Suppressor macrophage (primary cell): Measurements from ENCODE around the gene CARNS1.
A peak's percentile ranks its signal among the peaks of the same experiment; 100 is the strongest.

Source experiments
- DNase-seq, 4 experiments: peaks; one replicate each; pipeline ENCODE4 v3.0.0-alpha.2; 2020 to 2022
- total RNA-seq, 17 experiments: gene quantifications; one replicate each; lab custom pipeline; 2026; ENCODE audit warnings: mixed read lengths in 6 of 17, inconsistent platforms in 3 of 17; lab: John Stamatoyannopoulos, UW

CARNS1 gene
- total RNA-seq, result 0 to 3.5 (median 0.28) reads per million in 17 experiments

DNA sequence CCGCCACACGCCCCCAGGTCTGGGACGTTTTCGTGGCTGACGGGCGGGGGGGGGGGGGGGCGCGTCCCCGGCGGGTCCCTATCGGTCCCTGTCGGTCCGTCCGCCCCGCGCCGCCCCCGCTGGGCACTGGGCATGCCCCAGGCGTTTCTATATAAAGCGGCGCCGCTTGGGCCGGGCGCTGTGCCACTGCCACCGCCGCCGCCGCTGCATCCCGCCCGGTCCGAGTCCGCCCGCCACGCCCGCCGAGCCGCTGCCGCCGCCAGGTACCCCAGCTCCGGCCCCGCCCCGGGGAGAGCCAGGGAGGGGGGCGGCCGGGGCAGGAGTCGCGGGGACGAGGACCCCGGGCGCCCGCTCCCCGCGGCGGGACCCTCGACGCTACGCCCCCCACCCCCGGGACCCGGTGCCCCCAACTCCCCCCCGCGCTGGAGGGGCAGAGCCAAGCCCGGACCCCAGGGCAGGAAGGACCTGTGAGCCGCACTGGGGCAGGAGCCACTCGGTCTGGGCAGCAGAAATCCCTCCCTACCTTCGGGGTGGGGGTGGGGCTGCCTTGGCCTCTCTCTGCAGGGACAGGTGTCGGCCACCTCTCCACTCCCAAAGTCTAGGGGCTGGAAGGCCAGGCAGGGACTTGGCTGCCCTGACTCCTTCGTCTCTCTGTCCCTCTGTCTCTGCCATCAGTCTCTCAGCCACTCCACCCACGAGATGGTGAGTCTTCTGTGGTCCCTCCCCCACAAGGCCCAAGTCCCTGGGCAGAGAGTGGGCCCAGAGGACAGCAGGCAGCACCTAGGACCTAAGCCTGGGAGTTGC lies at the start of gene CARNS1:
Gene CARNS1, plus strand, starts transcription at position 178 of the 804 bp plus-strand sequence. Its CDS starts 522 bp downstream, at position 700.
- peak in 1 of 4 experiments; percentile 51 for DNase-seq

DNA sequence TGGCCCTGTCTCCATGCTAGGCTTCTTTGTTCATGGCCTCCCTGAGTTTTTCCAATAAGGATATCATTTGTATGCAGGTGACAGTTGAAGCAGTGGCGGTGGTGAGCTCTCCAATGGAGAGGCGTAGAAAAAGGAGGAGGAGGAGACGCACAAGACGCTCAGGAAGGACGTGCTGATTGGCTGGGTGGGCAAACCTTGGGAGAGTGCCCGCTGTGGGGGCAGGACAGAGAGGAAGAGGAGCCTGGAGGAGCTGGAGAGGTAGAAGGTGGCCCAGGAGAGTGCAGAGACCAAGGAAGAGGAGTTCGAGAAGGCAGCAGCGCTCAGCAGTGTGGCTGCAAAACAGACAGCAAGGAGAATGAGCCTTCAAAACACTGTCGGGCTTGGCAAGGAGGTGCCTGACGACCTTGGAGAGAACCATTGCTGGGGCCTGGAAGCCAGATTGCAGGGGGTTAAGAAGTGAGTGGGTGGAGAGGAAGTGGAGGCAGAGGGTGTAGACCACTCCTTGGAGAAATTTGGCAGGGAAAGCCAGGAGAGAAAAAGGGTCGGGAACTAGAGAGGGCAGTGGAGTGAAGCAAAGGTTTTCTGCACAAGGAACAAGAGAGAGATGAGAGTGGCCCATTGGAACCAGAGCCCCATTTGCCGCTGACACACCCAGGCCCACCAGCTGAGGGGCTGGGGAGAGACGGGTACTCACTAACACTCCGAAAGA lies 49.6 kb upstream of the CARNS1 start:
- no peak for DNase-seq

DNA sequence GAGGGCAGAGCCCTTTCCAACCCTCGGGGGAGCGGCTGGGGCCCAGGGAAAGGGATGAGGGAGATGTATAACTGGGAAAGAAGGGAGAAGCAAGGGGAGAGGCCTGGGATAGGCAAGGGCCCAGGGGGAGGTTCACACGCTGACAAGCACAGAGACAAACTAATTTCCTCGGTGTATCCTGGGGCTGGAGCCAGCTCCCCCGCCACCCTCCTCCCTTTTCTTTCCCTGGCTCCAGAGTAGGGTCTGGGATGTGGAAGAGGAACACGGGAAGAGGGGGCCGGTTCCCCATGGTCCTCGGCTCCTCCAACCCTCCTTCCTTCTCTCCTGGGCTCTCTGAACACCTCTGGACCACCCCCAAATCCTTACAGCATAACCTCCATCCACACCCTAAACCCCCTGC lies 48.9 kb upstream of the CARNS1 start:
- no peak for DNase-seq

DNA sequence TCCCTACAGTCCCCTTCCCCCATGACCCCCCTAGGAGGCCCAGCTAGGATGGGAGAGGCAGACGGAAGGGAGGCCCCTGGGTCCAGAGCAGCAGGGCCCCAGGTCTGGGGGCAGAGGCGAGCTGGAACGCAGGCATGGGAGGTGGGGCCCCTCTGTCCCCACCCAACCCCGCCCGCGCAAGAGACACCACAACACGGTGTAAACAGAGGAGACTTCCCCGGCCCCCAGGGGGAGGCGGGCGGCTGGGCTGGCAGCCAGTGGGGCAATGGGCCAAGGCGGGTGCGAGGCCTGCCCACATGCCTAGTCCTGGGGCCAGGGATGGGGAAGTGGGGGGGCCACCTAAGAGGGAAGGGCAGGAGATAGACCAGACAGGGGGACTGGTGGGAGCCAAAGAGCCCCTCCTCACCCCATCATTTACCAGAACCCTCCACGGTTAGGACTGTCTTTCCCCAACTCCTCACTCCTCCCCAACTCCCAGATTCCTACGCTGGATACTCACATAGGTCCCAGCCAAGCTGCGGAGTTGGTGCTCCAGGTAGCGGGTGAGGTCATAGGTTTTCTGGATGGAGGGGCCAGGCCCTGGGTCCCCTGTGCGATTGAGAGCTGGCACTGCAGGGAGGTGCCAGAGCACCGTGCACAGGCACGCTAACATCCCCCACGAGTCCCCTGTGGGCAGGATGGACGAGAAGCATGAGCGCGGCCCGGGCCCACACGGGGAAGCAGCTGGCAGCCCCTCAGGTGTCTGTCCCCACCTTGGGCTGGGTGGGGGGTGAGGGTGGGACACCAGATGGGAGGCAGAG lies 48.3 kb upstream of the CARNS1 start:
- peak in 3 of 4 experiments; percentile 38 to 53 (median 43) for DNase-seq

GRCh38 chr11:67367761-67368227 lies 47.7 kb upstream of the CARNS1 start:
- DNase-seq, result no peak

- DNase-seq, result no peak
Measured at GRCh38 chr11:67368621-67369020, 46.9 kb upstream of the CARNS1 start.

GRCh38 chr11:67369275-67369674 lies 46.2 kb upstream of the CARNS1 start:
- DNase-seq, result no peak

DNA sequence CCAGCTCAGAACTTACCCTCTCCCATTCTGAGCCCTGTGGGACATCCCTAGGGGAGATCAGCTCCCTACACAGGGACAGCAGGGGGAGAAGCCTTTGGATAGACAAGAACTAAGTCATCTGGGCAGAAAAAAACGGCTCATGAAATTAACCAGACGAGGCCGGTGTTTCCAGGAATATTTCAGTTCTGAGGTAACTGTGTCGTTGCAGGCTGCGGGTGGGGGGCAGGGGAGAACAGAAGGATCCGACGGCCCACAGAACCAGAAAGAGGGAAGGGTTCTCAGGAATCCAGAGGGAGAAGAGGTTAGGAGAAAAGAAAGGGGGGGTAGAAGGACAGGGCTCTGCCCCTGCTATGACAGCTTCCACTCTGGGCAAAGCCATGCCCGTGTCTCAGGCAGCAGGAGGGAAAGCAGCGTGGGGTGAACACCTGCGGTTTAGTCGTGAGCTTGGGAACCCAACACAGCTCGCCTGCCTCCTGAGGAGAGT lies 45.6 kb upstream of the CARNS1 start:
- no peak for DNase-seq

- peak in 2 of 4 experiments; percentile 29 to 39 for DNase-seq
Measured at GRCh38 chr11:67370351-67371076, 45.0 kb upstream of the CARNS1 start.

- peak; percentile 75 to 90 (median 84) for DNase-seq
Measured at GRCh38 chr11:67371189-67371910, 44.1 kb upstream of the CARNS1 start.

DNA sequence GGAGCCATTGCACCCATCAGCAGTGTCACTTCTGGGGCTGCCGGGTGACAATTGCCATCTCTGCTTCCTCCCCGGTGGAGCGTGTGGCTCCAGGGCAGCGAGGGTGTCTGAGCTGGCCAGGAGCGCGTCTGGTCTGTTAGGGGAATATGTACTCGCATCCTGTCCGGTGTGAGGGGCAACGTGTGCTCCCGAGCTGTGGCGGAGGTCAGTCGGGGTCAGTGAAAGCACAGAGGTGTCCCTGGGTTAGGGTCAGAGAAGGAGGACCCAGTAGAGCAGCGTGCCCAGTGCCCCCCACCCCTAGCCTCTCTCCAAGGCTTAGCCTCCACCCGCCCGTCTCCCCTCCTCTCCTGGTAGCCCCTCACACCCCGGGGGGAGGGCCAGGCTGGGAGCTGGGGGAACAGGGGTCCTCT lies 43.6 kb upstream of the CARNS1 start:
- DNase-seq, result peak in 3 of 4 experiments; percentile 37 to 58 (median 51)

DNA sequence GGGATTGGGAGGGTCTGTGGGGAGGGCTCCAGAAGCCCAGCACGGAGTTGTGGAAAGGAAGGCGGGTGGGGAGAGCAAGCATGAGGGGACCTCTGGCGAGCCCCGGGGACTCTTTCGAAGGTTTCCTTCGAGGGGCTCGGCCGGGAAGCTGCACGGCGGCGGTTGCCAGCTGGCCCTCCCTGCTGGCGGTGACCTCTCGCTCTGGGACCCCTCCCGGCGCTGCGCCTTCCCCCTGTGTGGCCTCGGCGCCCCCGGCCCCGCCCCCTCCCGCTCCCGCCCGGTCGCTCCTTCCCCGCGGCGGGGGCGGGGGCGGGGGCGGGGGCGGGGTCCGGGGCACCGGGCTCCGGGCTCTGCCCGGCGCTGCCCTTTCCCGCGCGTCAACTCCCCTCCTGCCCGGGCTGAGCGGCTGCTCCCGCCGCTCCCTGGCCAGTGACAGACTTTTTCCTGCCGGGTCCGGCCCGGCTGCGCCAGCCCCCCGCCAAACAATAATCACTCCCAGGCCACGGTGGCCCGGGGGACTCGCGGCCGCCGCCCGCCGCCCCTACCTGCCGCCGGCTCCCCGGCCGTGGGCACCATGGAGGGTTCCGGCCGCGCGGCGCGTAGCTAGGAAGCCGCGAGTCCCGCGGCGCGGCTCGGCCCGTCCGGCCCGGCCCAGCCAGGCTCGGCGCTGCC lies 43.0 kb upstream of the CARNS1 start:
- DNase-seq, result peak in 2 of 4 experiments; percentile 34 to 40

DNA sequence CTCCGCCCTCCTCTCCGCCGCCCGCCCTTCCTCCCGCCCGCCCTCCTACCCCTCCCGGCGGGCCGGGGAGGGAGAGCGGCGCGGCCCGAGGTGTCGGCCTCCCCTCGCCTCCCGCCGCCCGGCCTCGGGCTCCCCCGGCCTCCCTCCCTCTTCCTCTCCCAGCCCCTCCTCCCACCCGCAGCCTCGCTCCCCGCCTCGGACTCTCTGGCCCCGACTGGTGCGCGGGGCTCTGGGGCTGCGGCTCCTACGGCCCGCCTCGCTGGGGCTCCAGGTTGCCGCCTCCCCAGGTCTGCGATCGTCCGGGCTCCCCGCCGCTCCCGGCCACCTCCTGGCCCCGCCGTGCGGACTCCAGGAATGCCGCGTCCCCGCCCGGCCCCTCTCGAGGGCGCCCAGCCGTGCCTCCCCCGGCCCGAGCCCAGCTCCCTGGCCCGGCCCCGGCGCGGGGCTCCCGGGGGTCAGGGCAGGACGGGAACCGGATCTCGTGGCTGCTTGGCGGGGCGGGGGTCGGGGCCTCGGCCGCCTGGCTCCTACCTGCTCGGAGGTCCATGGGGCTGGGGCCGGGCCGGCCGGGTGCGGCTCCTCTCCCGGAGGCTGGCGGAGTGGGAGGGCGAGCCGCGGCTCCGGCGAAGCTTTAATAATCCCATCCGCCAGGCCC lies 42.4 kb upstream of the CARNS1 start, which contains the start of gene CLCF1:
Gene CLCF1, minus strand, starts transcription at position 606 of the 655 bp plus-strand sequence. Its CDS starts 59 bp downstream, at position 547.
- DNase-seq, result peak; percentile 47 to 80 (median 64)

GRCh38 chr11:67373648-67374570 lies 41.6 kb upstream of the CARNS1 start:
- DNase-seq, result peak; percentile 81 to 92 (median 90)

DNA sequence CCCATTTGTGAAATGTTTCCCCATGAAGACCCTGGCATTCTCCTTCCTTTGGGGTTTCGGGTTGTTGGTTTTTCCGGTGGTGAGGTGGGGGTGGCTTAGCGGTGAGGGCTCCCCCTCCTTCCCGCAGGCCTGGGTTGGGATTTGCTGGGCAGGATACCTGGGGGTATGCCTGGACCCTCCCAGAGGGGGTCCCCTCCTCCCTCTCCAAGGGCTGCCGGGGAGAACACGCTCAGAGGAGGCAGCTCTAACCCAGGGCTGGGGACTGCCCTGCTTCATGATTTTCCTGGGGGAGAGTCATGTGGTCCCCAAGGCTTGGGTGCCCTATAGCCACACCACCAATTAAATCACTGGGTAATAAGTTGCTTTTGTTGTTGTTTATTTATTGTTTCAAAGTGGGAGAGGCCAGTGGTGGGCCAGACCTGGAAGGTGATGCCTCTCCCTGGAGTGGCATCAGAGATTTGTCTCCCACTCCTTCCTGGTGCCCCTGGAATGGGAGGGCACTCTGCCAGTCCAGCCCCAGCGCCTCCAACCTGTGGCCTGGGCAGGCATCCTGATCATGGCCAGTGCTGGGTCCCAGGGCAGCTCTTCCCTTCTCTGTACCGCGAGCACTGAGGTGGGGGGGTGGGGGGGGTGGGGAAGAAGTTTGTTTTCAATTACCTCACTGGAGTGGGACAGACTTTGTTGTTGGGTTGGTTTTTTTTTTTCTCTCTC lies 40.8 kb upstream of the CARNS1 start:
- DNase-seq, result peak in 1 of 4 experiments; percentile 42

DNA sequence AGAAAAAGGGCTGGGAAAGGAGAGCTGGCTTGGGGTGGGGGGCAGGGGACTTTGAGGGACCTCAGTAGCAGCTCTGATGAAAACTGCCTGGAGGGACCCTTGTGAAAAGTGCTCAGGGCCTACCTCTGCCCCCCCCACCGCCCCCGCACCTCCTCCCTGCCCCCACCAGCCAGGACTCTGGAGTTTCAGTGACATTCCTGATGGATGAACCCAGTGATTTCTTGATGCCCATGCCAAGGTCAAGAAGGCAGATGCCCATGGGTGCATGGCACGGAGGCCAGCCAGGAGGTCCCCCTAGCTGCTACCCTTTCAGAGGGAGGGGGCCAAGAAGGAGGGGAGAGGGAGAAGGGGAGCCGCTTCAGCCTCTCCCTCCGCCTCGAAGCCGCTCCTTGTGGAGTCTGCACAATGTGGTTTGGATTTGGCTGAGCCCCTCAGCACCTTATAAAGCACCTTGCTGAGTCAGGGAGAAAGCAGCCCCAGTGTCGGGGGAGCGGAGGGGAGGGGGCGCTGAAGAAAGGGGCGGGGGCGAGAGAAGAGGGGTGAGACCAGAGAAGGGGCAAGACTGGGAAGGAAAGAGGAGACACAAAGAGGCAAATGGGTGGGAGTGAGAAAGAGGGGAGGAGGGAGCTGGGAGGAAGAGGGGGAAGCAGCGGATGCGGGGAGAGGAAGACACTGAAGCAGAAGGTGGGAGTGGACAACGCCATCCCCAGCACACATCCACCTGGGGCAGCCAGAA lies 40.0 kb upstream of the CARNS1 start:
- DNase-seq, result no peak
